ENCODE measurements around the gene FCGR3B.
"Not testable (repeated sequence)": the region's sequence is repeated elsewhere in the genome, so short reads cannot be mapped to it uniquely, and the experiment has no call there.

Gene FCGR3B

GRCh38 chr1:161606541-161607336 lies 24.2 kb downstream of the FCGR3B start:
- POLR2A ChIA-PET; CTCF ChIA-PET; H3K27ac ChIP-seq (ENCODE audit: extremely low read depth, low read depth, low read length): not testable (repeated sequence)

GRCh38 chr1:161605762-161606540 lies 25.0 kb downstream of the FCGR3B start:
- H3K4me3 ChIP-seq (ENCODE audit: low read depth, low read length); POLR2A ChIA-PET; H3K27ac ChIP-seq (ENCODE audit: extremely low read depth, low read depth, low read length); CTCF ChIA-PET; H3K4me1 ChIP-seq (ENCODE audit: control insufficient read depth, insufficient read depth, low read length); H3K36me3 ChIP-seq (ENCODE audit: control insufficient read depth in 2 of 2, insufficient read depth in 1 of 2, low read length in 2 of 2); H3K9me3 ChIP-seq (ENCODE audit: control insufficient read depth, insufficient read depth, low read depth, low read length): not testable (repeated sequence)

More at GRCh38 chr1:161606541-161607336, 24.2 kb downstream of the FCGR3B start:
- H3K4me3 ChIP-seq (ENCODE audit: low read depth, low read length); H3K9me3 ChIP-seq (ENCODE audit: control insufficient read depth, insufficient read depth, low read depth, low read length); H3K4me1 ChIP-seq (ENCODE audit: control insufficient read depth, insufficient read depth, low read length); H3K36me3 ChIP-seq (ENCODE audit: control insufficient read depth in 2 of 2, insufficient read depth in 1 of 2, low read length in 2 of 2): not testable (repeated sequence)

GRCh38 chr1:161605024-161605423 lies 26.0 kb downstream of the FCGR3B start:
- H3K9me3 ChIP-seq (ENCODE audit: control insufficient read depth, insufficient read depth, low read depth, low read length); H3K4me3 ChIP-seq (ENCODE audit: low read depth, low read length); POLR2A ChIA-PET; H3K4me1 ChIP-seq (ENCODE audit: control insufficient read depth, insufficient read depth, low read length); H3K36me3 ChIP-seq (ENCODE audit: control insufficient read depth in 2 of 2, insufficient read depth in 1 of 2, low read length in 2 of 2); H3K27ac ChIP-seq (ENCODE audit: extremely low read depth, low read depth, low read length); CTCF ChIA-PET: not testable (repeated sequence)

- H3K9me3 ChIP-seq (ENCODE audit: control insufficient read depth, insufficient read depth, low read depth, low read length); H3K36me3 ChIP-seq (ENCODE audit: control insufficient read depth in 2 of 2, insufficient read depth in 1 of 2, low read length in 2 of 2); POLR2A ChIA-PET; CTCF ChIA-PET; H3K4me1 ChIP-seq (ENCODE audit: control insufficient read depth, insufficient read depth, low read length); H3K27ac ChIP-seq (ENCODE audit: extremely low read depth, low read depth, low read length); H3K4me3 ChIP-seq (ENCODE audit: low read depth, low read length): not testable (repeated sequence)
These were observed 33.9 kb downstream of the FCGR3B start for GRCh38 chr1:161597077-161597476.

GRCh38 chr1:161595583-161595982 lies 35.4 kb downstream of the FCGR3B start:
- H3K36me3 ChIP-seq (ENCODE audit: control insufficient read depth in 2 of 2, insufficient read depth in 1 of 2, low read length in 2 of 2); CTCF ChIA-PET; H3K4me1 ChIP-seq (ENCODE audit: control insufficient read depth, insufficient read depth, low read length); POLR2A ChIA-PET; H3K27ac ChIP-seq (ENCODE audit: extremely low read depth, low read depth, low read length); H3K9me3 ChIP-seq (ENCODE audit: control insufficient read depth, insufficient read depth, low read depth, low read length); H3K4me3 ChIP-seq (ENCODE audit: low read depth, low read length): not testable (repeated sequence)
- TF ChIP-seq ZNF133 (tag by site-specific recombination; IDR thresholded peaks at IDR 0.05) = 0 out of 2 replicates have a peak, but pooled peaks have one; percentile 25

GRCh38 chr1:161595173-161595572 lies 35.8 kb downstream of the FCGR3B start:
- H3K9me3 ChIP-seq (ENCODE audit: control insufficient read depth, insufficient read depth, low read depth, low read length); H3K27ac ChIP-seq (ENCODE audit: extremely low read depth, low read depth, low read length); H3K36me3 ChIP-seq (ENCODE audit: control insufficient read depth in 2 of 2, insufficient read depth in 1 of 2, low read length in 2 of 2); H3K4me1 ChIP-seq (ENCODE audit: control insufficient read depth, insufficient read depth, low read length); H3K4me3 ChIP-seq (ENCODE audit: low read depth, low read length); POLR2A ChIA-PET; CTCF ChIA-PET: not testable (repeated sequence)

- CTCF ChIA-PET = not testable (repeated sequence)
These were observed 36.5 kb downstream of the FCGR3B start for GRCh38 chr1:161594269-161594984.

GRCh38 chr1:161593092-161593755 lies 37.8 kb downstream of the FCGR3B start:
- H3K36me3 ChIP-seq (ENCODE audit: control insufficient read depth in 2 of 2, insufficient read depth in 1 of 2, low read length in 2 of 2); H3K4me1 ChIP-seq (ENCODE audit: control insufficient read depth, insufficient read depth, low read length); H3K9me3 ChIP-seq (ENCODE audit: control insufficient read depth, insufficient read depth, low read depth, low read length); H3K27ac ChIP-seq (ENCODE audit: extremely low read depth, low read depth, low read length); H3K4me3 ChIP-seq (ENCODE audit: low read depth, low read length); CTCF ChIA-PET; POLR2A ChIA-PET: not testable (repeated sequence)

More at GRCh38 chr1:161594269-161594984, 36.5 kb downstream of the FCGR3B start:
- H3K27ac ChIP-seq (ENCODE audit: extremely low read depth, low read depth, low read length); POLR2A ChIA-PET; H3K36me3 ChIP-seq (ENCODE audit: control insufficient read depth in 2 of 2, insufficient read depth in 1 of 2, low read length in 2 of 2); H3K9me3 ChIP-seq (ENCODE audit: control insufficient read depth, insufficient read depth, low read depth, low read length); H3K4me3 ChIP-seq (ENCODE audit: low read depth, low read length); H3K4me1 ChIP-seq (ENCODE audit: control insufficient read depth, insufficient read depth, low read length): not testable (repeated sequence)

GRCh38 chr1:161592586-161592985 lies 38.4 kb downstream of the FCGR3B start:
- H3K36me3 ChIP-seq (ENCODE audit: control insufficient read depth in 2 of 2, insufficient read depth in 1 of 2, low read length in 2 of 2); H3K4me3 ChIP-seq (ENCODE audit: low read depth, low read length); H3K27ac ChIP-seq (ENCODE audit: extremely low read depth, low read depth, low read length); CTCF ChIA-PET; POLR2A ChIA-PET; H3K9me3 ChIP-seq (ENCODE audit: control insufficient read depth, insufficient read depth, low read depth, low read length); H3K4me1 ChIP-seq (ENCODE audit: control insufficient read depth, insufficient read depth, low read length): not testable (repeated sequence)

- H3K27ac ChIP-seq (ENCODE audit: extremely low read depth, low read depth, low read length); H3K4me3 ChIP-seq (ENCODE audit: low read depth, low read length); H3K9me3 ChIP-seq (ENCODE audit: control insufficient read depth, insufficient read depth, low read depth, low read length); CTCF ChIA-PET; H3K36me3 ChIP-seq (ENCODE audit: control insufficient read depth in 2 of 2, insufficient read depth in 1 of 2, low read length in 2 of 2); POLR2A ChIA-PET; H3K4me1 ChIP-seq (ENCODE audit: control insufficient read depth, insufficient read depth, low read length): not testable (repeated sequence)
These were observed 41.1 kb downstream of the FCGR3B start for GRCh38 chr1:161589920-161590319.
